Stimulated activated CD4-positive, alpha-beta T cell treated with anti-CD3 and anti-CD28 coated beads, Interleukin-2, amount 100 ng/mL, for 24 hours (primary cell): ENCODE measurements around the gene SLC22A13.
"Not testable (repeated sequence)": the region's sequence is repeated elsewhere in the genome, so short reads cannot be mapped to it uniquely, and the experiment has no call there.

Source experiments
- DNase-seq, 2 donors: peaks; one replicate each; pipeline ENCODE4 v3.0.0-alpha.2; 2020

SLC22A13 gene

GRCh38 chr3:38267662-38268061, 2.0 kb downstream of the SLC22A13 start:
- no peak for DNase-seq

GRCh38 chr3:38268087-38268486, 2.5 kb downstream of the SLC22A13 start:
- DNase-seq: no peak

- no peak for DNase-seq
Observed at GRCh38 chr3:38268522-38268921, 2.9 kb downstream of the SLC22A13 start.

DNA sequence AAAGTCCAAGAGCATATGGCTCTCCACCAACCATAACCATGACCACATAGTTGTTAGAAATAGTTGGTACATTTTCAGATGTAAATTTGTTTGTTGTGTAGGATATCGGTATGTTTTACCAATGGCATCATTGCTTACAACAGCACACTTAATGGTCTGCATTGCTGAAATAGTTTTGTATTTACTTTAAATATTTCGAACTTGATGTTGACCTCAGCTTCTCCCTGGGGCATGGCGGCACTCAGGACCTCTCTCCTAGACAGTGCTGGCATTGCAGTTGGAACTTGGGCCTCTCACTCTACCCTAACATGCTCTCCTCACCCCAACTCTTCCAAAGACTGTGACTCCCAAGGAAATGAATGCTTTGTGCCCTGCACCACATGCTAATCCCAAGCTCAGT, 5.0 kb downstream of the SLC22A13 start:
- DNase-seq: no peak

DNA sequence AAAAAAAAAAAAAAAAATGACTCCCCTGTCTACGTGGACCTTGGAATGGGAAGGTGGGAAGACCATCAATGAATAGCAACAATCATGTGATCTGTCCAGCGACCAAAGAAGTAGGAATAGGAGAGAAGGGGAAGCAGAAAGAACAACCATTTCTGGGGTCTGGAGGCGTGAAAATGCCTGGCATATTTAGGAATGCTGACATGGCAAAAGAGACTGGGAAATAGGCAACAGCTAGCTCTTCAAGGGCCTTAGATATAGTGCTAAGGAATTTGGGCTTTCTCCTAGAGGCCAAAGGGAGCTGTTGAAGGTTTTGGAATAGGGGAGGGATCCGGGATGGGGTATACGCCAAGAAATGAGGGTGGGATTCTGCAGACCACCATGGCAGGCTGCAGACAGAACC, 5.9 kb downstream of the SLC22A13 start:
- DNase-seq: no peak

DNA sequence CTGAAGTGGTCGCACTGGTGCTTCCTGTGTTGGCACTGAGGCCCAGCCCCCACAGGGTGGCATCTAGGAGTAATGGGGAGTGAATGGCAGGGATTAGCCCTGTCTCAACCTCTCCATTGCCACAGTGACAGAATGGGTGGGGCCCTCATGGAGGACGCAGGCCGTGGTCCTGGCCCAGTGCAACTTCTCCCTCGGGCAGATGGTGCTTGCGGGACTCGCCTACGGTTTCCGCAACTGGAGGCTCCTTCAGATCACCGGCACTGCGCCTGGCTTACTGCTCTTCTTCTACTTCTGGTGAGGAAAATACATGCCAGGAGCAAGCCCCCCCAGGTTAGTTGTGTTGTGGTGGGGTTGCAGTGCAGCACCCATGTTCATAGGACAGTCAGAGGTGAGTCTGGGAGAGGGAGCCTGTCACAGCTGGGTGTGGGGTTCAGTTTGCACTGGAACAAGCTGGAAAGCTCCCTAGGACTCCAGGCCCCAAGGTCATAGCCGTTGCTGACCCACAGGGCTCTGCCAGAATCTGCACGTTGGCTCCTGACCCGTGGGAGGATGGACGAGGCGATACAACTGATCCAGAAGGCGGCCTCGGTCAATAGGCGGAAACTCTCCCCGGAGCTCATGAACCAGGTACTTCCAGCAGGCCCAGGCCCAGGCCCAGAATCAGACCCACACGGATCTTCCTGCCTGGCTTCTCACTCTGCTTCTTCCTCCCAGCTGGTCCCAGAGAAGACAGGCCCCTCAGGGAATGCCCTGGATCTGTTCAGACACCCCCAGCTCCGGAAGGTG, 9.4 kb downstream of the SLC22A13 start:
- no peak for DNase-seq

DNA sequence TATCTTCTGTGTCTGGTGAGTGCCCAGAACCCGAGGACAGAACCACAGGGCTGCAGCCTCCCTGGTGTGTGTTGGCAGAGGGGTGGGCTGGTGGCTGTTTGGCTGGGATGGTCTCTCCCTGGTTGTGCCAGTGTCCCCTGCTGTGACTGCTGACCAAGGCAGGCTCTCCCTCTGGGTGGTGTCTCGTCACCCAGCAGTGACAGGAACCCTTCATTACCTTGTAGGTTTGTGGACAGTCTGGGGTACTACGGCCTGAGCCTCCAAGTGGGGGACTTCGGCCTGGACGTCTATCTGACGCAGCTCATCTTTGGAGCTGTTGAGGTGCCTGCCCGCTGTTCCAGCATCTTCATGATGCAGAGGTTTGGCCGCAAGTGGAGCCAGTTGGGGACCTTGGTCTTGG, 10.0 kb downstream of the SLC22A13 start:
- DNase-seq: no peak

GRCh38 chr3:38276081-38276916, 10.7 kb downstream of the SLC22A13 start:
- DNase-seq: no peak

GRCh38 chr3:38276917-38277630, 11.5 kb downstream of the SLC22A13 start:
- DNase-seq: no peak

DNA sequence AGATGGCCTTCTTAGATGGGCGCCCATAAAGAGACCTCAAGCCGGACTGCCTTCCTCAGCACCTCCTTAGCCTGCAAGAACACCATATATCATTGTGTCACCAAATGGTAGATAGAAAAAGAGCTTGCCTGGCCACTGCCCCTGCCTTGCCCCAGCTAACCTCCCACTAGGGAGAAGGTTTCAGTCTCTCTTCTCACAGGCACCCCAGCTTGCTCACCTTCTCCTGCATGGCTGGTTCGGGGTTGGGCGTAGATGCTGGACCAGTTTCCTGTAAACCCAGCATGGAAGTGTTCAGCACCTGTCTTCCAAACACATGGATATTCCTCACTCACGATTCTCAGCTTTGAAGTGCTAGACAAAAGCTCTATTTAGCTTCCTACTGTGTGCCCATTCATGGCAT, 13.2 kb downstream of the SLC22A13 start:
- DNase-seq: no peak

GRCh38 chr3:38281895-38282686, 16.5 kb downstream of the SLC22A13 start, which contains the start of gene SLC22A14:
Gene SLC22A14, plus strand, starts transcription at chr3:38282294. Its CDS starts 23,733 bp downstream, at chr3:38306027.
- no peak for DNase-seq

- DNase-seq: no peak
Observed at GRCh38 chr3:38283810-38284755, 18.5 kb downstream of the SLC22A13 start.

DNA sequence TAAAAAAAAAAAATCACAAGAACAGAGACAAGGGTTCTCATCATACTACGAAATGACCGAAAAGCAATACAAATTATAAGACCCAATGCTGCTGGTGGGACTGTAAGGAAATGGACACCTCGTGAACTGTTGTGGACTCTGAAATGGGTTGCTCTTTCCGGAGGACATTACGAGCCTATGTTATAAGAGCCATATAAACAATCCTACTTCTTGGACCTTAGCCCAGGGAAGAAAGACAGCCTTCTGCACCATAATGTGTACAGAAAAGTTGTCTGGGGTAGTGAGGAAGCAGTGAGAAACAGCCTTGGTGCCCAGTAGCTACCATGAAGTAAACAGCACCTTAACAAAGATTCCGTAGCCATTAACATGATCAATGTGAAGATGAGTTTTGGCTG, 19.1 kb downstream of the SLC22A13 start:
- DNase-seq: no peak

DNA sequence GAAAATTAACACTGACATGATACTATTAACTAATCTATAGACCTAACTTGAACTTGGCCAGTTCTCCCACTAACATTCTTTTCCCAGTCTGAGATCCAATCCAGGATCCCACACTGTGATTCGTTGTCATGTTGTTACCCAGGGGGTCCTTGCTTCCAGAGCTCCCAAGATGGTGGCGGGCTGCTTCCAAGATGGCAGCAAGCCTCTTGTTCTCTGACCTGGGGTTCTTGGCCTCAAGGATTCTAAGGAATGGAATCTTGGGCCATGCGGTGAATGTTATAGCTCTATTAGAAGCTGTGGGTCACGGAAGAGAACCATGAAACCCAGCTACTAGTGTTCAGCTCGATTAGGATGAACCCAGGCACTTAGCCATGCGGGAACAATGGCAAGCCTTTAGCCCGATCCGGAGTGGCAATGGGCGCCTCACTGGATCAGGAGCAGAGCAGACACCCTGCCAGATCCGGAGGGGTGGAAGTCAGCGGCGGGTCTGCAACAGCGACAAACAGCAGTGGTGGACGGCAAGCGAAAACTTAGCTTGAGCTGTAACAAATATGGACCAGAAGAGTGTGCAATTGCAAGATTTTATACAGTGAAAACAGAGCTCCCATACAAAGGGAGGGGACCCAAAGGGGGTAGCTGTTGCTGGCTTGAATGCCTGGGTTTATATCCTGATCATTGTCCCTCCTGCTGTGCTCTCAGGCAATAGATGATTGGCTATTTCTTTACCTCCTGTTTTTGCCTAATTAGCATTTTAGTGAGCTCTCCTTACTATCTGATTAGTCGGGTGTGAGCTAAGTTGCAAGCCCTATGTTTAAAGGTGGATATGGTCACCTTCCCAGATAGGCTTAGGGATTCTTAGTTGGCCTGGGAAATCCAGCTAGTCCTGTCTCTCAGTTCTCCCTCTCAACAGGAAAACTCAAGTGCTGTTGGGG, 23.9 kb downstream of the SLC22A13 start:
- DNase-seq: not testable (repeated sequence)

- not testable (repeated sequence) for DNase-seq
Observed at GRCh38 chr3:38297053-38297452, 31.4 kb downstream of the SLC22A13 start.

GRCh38 chr3:38297537-38297936, 31.9 kb downstream of the SLC22A13 start:
- DNase-seq: no peak

- no peak for DNase-seq
Observed at GRCh38 chr3:38297947-38298711, 32.5 kb downstream of the SLC22A13 start.

DNA sequence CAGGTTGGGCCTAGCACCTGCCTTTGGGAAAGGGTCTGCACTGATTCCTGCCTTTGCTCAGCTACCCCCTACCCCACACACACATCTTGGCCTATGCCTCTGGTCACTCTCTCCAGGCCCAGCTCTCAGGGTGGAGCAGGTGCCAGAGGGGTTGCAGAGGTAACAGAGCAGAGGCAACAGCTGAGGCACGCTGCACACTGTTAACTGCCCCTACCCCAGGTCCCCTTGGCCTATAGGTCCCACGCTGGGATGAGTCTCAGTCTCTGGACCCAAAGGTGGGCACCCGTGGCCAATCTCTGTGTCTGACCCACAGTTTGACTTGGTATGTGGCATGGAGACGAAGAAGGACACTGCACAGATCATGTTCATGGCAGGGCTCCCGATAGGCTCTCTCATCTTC, 41.3 kb downstream of the SLC22A13 start:
- DNase-seq: no peak

DNA sequence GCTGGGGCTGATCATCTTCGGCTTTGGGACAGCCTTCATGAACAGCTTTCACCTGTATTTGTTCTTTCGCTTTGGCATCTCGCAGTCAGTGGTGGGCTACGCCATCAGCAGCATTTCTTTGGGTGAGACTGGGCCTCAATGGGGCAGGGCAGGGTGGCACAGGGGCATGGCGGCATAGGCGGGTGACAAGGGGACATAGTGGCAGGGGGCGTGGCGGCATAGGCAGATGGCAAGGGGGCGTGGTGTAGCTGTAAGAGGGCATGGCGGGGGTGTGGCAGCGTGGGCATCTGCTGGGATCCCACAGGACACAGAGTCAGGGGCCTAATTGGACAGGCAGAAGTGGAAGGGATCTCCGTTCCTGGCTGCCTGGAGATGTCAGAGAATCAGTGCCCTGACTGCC, 42.0 kb downstream of the SLC22A13 start:
- DNase-seq: no peak
